ENCODE results near the gene ARHGAP19. TPM values are rescaled to one million over a fixed set of nuclear protein-coding genes. Genes with fewer than 3 reads are reported as not detected.

ARHGAP19 gene
- total RNA-seq, 1 donor from 2014 or later: 9.8 TPM

DNA sequence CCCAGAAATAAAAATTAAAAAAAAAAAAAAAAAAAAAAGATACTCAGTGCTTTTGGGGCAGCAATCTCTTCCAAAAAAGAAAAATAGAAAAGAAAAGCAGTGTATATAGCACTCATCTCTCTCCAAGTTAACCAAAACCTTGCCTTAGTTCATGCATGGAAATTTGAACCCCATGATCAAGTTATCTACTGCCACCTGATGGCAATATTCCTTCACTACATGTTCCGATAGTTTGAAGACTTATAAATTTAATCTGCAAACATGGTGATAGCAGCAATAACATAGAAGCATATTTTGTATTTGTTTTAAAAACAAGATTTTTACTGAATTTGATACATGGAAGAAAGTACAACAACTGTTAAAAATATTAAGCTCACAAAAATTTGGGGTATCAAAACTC is 58.0 kb downstream of the ARHGAP19 start:
- TF ChIP-seq CTCF (IDR thresholded peaks at IDR 0.05; ENCODE audit: partially characterized antibody, unreplicated experiment): peak; percentile 78
- Mint-ChIP-seq H3K36me3 (ENCODE audit: unreplicated experiment) (no peaks in the 10 kb centered on the region), H3K9me3 (ENCODE audit: unreplicated experiment) (no peaks in the 10 kb centered on the region), H3K4me3 (ENCODE audit: unreplicated experiment) (no peak overlapping the region), H3K4me1 (ENCODE audit: low read depth, unreplicated experiment) (no peaks in the 10 kb centered on the region), H3K27me3 (ENCODE audit: unreplicated experiment) (no peaks in the 10 kb centered on the region), H3K27ac (ENCODE audit: unreplicated experiment) (no peak overlapping the region)
- DNase-seq: no peak

DNA sequence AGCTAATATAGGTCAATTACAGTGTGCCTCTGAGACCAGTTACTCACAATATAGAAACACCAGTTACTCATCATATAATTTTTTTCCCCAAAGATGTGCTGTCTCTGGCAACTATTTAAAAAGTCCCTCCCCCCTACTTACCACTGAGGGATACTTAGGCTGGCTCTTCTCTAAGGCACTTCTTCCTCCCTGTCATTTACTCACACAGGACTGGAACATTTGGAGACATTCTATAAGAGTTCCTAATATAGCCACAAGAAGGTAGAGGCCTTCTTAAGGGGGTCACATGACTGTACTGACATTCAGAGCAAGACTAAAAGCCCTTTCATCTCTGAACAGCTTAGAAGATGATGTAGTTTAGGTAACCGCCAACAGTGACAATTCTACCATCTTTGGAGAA is 62.3 kb downstream of the ARHGAP19 start:
- H3K27me3 Mint-ChIP-seq (ENCODE audit: unreplicated experiment): no peaks in the 10 kb centered on the region
- no peak overlapping the region for H3K27ac Mint-ChIP-seq (ENCODE audit: unreplicated experiment)
- no peaks in the 10 kb centered on the region for H3K36me3 Mint-ChIP-seq (ENCODE audit: unreplicated experiment)
- no peak for TF ChIP-seq CTCF (IDR thresholded peaks at IDR 0.05; ENCODE audit: partially characterized antibody, unreplicated experiment)
- no peaks in the 10 kb centered on the region for H3K9me3 Mint-ChIP-seq (ENCODE audit: unreplicated experiment)
- no peak overlapping the region for H3K4me3 Mint-ChIP-seq (ENCODE audit: unreplicated experiment)
- peaks cover 7% of the 10 kb centered on the region for H3K4me1 Mint-ChIP-seq (ENCODE audit: low read depth, unreplicated experiment)
- no peak for DNase-seq

- Mint-ChIP-seq H3K36me3 (ENCODE audit: unreplicated experiment) (no peaks in the 10 kb centered on the region), H3K27ac (ENCODE audit: unreplicated experiment) (no peak overlapping the region), H3K9me3 (ENCODE audit: unreplicated experiment) (no peaks in the 10 kb centered on the region), H3K4me1 (ENCODE audit: low read depth, unreplicated experiment) (peaks cover 7% of the 10 kb centered on the region), H3K4me3 (ENCODE audit: unreplicated experiment) (no peak overlapping the region), H3K27me3 (ENCODE audit: unreplicated experiment) (no peaks in the 10 kb centered on the region)
- TF ChIP-seq CTCF (IDR thresholded peaks at IDR 0.05; ENCODE audit: partially characterized antibody, unreplicated experiment): no peak
- DNase-seq: no peak
Observed at GRCh38 chr10:97229322-97230015, 63.0 kb downstream of the ARHGAP19 start.

DNA sequence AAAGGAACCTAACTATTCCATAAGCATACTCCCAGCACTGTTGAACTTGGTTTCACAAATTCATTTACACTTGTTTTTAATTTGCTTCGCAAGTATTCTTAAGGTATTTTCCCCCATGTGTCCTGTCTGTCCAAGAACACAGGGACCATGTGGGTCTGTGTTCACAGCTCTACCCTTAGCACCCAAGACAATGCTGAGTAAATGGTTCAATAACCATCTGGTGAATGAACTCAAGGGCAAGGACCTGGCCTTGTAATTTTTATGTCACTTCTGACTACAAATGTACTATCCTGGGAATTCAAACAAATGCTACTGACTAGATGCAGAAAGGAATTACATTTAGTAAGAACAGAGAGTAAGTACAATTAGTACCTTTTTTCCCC is 63.7 kb downstream of the ARHGAP19 start:
- Mint-ChIP-seq H3K27me3 (ENCODE audit: unreplicated experiment) (no peaks in the 10 kb centered on the region), H3K36me3 (ENCODE audit: unreplicated experiment) (no peaks in the 10 kb centered on the region), H3K4me3 (ENCODE audit: unreplicated experiment) (no peak overlapping the region), H3K27ac (ENCODE audit: unreplicated experiment) (no peak overlapping the region), H3K4me1 (ENCODE audit: low read depth, unreplicated experiment) (peaks cover 7% of the 10 kb centered on the region), H3K9me3 (ENCODE audit: unreplicated experiment) (no peaks in the 10 kb centered on the region)
- no peak for TF ChIP-seq CTCF (IDR thresholded peaks at IDR 0.05; ENCODE audit: partially characterized antibody, unreplicated experiment)
- DNase-seq: no peak

- no peaks in the 10 kb centered on the region for H3K9me3 Mint-ChIP-seq (ENCODE audit: unreplicated experiment)
- no peaks in the 10 kb centered on the region for H3K36me3 Mint-ChIP-seq (ENCODE audit: unreplicated experiment)
- DNase-seq: no peak
- no peaks in the 10 kb centered on the region for H3K27me3 Mint-ChIP-seq (ENCODE audit: unreplicated experiment)
- TF ChIP-seq CTCF (IDR thresholded peaks at IDR 0.05; ENCODE audit: partially characterized antibody, unreplicated experiment): no peak
- no peak overlapping the region for H3K4me3 Mint-ChIP-seq (ENCODE audit: unreplicated experiment)
- H3K27ac Mint-ChIP-seq (ENCODE audit: unreplicated experiment): no peak overlapping the region
- peaks cover 9% of the 10 kb centered on the region for H3K4me1 Mint-ChIP-seq (ENCODE audit: low read depth, unreplicated experiment)
Observed at GRCh38 chr10:97228130-97228774, 64.2 kb downstream of the ARHGAP19 start.

Data from glutamatergic neuron (in vitro differentiated cells).